AG09309 (cell line): Measurements from ENCODE around the gene GPR22.
A peak's percentile ranks its signal among the peaks of the same experiment; 100 is the strongest.

Source experiments
- DNase-seq: peaks from one replicate; pipeline ENCODE4 v3.0.0-alpha.2; 2010; ENCODE audit warnings: low read depth
- H3K4me3 ChIP-seq: 2 replicates; pipeline ENCODE4 v1.5.1; 2011; ENCODE audit warnings: mild to moderate bottlenecking, low read depth, low read length, moderate library complexity; ENCODE audit not compliant: control insufficient read depth
- CTCF ChIP-seq: IDR thresholded peaks from 2 replicates; pipeline ENCODE4 v1.5.1; 2011; ENCODE audit warnings: mild to moderate bottlenecking, low read depth, low read length, inconsistent platforms; ENCODE audit not compliant: insufficient read depth, control insufficient read depth; ENCODE audit errors: missing control alignments

The GPR22 gene

GRCh38 chr7:107453388-107453787 lies 16.5 kb upstream of the GPR22 start:
- TF ChIP-seq CTCF, result no peak
- no peak overlapping the region for H3K4me3 ChIP-seq
- DNase-seq, result no peak

GRCh38 chr7:107461938-107462533 lies 7.8 kb upstream of the GPR22 start:
- H3K4me3 ChIP-seq, result no peak overlapping the region
- TF ChIP-seq CTCF, result no peak
- no peak for DNase-seq

DNA sequence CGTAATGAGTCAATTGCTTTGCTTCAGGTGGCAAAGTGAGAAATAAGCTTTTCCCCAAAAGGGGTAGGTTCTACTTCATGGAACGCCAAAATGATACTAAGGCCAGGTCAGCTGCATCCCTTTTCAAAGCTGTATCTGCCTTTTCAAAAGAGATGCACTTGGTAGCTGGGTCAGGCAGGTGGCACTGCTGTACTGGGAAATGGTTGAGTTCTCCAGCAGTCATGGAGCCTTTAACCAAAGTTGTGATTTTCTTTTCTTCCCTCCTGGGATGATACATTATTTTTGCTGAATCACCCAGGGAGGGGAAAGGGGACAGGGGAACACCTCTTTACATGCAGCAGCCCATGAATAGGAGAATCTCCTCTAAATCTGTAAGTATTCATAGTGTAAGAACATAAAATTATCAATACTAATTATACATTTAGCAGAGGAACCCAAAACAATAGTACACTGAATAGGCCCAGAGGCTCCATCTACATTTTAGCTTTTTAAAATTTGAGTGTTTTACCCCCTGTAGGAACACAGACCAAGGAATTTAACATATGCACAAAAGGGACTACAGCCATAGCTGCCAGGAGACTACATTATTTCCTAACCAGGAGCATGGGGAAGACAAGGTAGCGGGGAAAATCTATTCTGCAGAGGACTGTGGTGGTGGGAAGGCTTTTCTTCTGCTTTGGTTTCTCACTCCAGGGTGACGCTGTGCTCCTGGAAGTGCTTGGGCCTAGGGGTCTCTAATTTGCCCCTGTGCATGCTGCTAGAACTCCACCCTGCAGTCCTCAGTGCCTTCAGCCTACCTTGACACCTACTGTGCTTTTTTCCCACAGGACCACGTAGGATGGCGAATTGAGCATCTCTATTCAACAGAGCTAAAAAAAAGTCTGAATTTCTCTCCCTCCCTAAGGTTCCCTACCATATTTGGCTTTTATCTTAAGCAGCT lies 6.4 kb upstream of the GPR22 start:
- TF ChIP-seq CTCF, result peak; percentile 92
- peak; percentile 47 for DNase-seq

DNA sequence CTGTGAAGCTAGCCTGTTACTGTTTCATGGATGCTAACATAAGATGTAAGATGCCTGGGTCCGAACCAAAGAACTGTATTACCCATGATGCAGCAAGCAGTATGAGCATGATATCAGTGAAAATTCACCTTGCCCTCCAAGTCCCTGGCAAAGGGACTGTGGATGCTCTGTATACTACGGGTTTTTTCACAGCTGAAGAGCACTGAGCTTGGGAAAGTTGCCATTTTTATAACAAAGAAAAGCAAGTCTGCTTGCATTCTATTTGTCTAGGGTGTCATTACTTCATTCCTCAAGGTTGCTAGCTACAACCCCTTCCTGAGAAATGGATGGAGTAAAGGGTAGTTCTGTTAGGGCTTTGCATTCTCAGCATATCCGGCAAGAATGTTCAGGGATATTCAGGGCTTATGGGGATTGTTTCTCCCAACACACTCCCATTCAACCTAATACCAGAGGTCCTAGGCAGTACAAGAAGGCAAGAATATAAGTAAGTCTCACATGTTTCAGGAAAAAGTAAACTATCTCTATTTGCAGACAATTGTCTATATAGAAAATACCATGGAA lies 5.1 kb upstream of the GPR22 start:
- H3K4me3 ChIP-seq, result no peak overlapping the region
- no peak for TF ChIP-seq CTCF
- DNase-seq, result no peak

More for the DNA sequence above, 6.4 kb upstream of the GPR22 start:
- no peak overlapping the region for H3K4me3 ChIP-seq

DNA sequence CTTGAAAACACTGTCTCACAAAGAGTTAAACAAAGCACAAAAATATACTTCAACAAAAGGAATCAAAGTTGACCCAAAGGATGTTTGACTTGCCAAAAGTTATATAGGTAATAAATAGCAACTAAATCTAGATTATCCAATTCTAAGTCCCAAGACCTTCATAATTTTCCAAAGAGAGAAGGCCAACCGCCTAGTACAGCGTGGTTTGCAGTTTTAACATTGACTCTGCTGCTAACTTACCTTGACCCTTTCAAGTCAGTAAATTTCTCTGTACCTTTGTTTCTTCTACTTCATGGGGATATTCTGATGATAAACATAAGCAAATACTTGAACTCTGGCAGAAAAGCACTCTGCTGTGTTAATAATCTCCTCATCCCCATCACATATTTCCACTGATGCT lies 1.9 kb upstream of the GPR22 start:
- TF ChIP-seq CTCF, result no peak
- H3K4me3 ChIP-seq, result no peak overlapping the region
- no peak for DNase-seq

DNA sequence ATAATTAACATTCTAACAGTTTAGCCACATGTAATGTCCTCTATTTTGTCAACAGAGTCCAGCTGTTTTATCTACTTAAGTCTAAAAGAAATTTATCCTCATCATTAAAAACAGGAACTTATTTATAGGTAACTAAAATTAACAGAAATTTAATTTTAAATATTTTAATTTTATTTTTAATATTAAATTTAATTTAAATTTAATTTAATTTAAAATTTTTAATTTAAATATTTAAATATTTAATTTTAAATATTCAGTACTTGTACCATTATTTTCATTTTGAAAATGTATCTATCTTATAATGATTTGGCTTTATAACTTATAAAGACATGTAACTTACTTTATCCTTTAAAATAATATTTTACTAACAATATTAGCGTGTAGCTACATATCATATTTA lies 1.0 kb upstream of the GPR22 start:
- DNase-seq, result no peak
- no peak overlapping the region for H3K4me3 ChIP-seq
- TF ChIP-seq CTCF, result no peak
